Gastrocnemius medialis (tissue), 4 donors: Measurements from ENCODE around the gene TMEM109.

Experiments used
- POLR2A ChIP-seq, 2 donors: fragments of 450-650 bp; IDR thresholded peaks; one replicate each; pipeline ENCODE4 v1.6.1; 2017; ENCODE audit warnings: antibody characterized with exemption in 2 of 2, mild to moderate bottlenecking in 2 of 2, moderate library complexity in 2 of 2
- TF ChIP-seq, protein P1 (sequence below), 5 experiments: fragments of 450-650 bp in 3 of 5; fragments of 200-600 bp in 2 of 5; sonication (generic) in 2 of 5; IDR thresholded peaks in 4 of 5; conservative IDR thresholded peaks in 1 of 5; 1 replicate in 4 of 5; 2 replicates in 1 of 5; pipeline ENCODE4 v1.5.1; 2016 to 2019; ENCODE audit warnings: antibody characterized with exemption in 5 of 5, mild to moderate bottlenecking in 3 of 5, moderate library complexity in 3 of 5

DNA sequence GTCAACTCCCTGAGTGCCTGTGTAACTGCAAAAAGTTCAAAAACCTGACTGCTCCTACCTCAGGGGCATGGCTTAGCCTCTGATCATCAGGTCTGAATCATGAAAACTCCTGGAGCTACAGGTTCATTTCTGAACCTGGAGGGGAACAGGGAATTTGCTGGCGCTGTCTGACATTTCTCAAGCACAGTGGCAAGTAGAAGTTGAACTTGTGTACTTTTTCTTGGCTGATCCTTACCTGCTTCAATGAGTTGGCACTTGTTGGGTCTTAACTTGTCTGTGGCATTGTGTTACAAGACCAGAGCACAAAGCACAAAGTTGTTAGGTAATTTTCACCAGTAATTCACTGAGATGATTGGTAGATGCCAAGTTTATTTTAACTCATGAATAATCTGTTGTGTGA is 3.3 kb downstream of the TMEM109 start:
- TF ChIP-seq POLR2A (IDR thresholded peaks at IDR 0.05) = no peak
- TF ChIP-seq, protein P1, sequence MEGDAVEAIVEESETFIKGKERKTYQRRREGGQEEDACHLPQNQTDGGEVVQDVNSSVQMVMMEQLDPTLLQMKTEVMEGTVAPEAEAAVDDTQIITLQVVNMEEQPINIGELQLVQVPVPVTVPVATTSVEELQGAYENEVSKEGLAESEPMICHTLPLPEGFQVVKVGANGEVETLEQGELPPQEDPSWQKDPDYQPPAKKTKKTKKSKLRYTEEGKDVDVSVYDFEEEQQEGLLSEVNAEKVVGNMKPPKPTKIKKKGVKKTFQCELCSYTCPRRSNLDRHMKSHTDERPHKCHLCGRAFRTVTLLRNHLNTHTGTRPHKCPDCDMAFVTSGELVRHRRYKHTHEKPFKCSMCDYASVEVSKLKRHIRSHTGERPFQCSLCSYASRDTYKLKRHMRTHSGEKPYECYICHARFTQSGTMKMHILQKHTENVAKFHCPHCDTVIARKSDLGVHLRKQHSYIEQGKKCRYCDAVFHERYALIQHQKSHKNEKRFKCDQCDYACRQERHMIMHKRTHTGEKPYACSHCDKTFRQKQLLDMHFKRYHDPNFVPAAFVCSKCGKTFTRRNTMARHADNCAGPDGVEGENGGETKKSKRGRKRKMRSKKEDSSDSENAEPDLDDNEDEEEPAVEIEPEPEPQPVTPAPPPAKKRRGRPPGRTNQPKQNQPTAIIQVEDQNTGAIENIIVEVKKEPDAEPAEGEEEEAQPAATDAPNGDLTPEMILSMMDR (IDR thresholded peaks at IDR 0.05 in 4 of 5, conservative IDR thresholded peaks at IDR 0.05 in 1 of 5) = no peak
